IPS DF 6.9 (cell line): ENCODE data around the gene MORN5.

Experiments
- DNase-seq: peaks from one replicate; pipeline ENCODE4 v3.0.0-alpha.2; 2013; ENCODE audit warnings: low read depth, low spot score
- H3K27ac ChIP-seq: one replicate; pipeline ENCODE4 v1.5.1; 2013; ENCODE audit warnings: low read length, control low read depth
- H3K27me3 ChIP-seq: 2 replicates; pipeline ENCODE4 v1.6.1; 2013; ENCODE audit warnings: mild to moderate bottlenecking, low read length; ENCODE audit not compliant: control insufficient read depth, insufficient read depth
- H3K36me3 ChIP-seq: 2 replicates; pipeline ENCODE4 v1.6.1; 2013; ENCODE audit warnings: low read length; ENCODE audit not compliant: control insufficient read depth, insufficient read depth
- H3K4me1 ChIP-seq: 2 replicates; pipeline ENCODE4 v1.6.1; 2013; ENCODE audit warnings: low read length; ENCODE audit not compliant: control insufficient read depth, insufficient read depth
- H3K4me3 ChIP-seq: 2 replicates; pipeline ENCODE4 v1.5.1; 2013; ENCODE audit warnings: mild to moderate bottlenecking, low read length
- H3K9me3 ChIP-seq: 2 replicates; pipeline ENCODE4 v1.6.1; 2013; ENCODE audit warnings: low read length, inconsistent platforms; ENCODE audit not compliant: control insufficient read depth, insufficient read depth
- WGBS: extraction: QIAGEN DNeasy Blood & Tissue Kit; methylation state at CpG from one replicate; pipeline ENCODE4 v1.1.7; 2013; ENCODE audit warnings: mixed read lengths, missing lambda C conversion rate; ENCODE audit not compliant: insufficient read length, insufficient coverage; 5-methylcytosine and 5-hydroxymethylcytosine counted together

MORN5 gene

DNA sequence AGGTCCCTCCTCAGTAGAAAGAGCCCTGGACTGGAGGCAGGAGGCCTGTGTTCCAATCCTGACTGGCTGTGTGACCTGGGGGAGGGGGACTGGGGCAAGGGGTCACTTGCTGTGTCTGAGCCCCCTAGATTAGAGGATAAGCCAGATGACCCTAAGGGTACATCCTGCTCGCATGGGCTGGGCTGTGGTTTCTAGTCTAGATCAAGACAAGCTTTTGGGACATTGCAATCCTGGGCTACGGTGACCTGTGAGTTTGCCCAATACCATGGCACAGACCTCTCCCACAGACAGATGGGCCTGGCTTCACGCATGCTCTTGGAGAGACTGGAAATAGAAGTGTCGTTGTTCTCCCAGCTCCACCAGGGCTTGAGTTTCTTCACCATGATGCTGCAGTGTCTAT is 27.2 kb upstream of the MORN5 start:
- no peak for DNase-seq
- Histone ChIP-seq H3K27ac (no peak overlapping the region), H3K4me1 (peaks cover 17% of the 10 kb centered on the region), H3K4me3 (no peak overlapping the region), H3K9me3 (no peaks in the 10 kb centered on the region), H3K27me3 (no peaks in the 10 kb centered on the region; the same call in 1 of the 2 replicates), H3K36me3 (no peaks in the 10 kb centered on the region)
- no CpG with 5 or more reads among the region's 4 CpGs for WGBS

DNA sequence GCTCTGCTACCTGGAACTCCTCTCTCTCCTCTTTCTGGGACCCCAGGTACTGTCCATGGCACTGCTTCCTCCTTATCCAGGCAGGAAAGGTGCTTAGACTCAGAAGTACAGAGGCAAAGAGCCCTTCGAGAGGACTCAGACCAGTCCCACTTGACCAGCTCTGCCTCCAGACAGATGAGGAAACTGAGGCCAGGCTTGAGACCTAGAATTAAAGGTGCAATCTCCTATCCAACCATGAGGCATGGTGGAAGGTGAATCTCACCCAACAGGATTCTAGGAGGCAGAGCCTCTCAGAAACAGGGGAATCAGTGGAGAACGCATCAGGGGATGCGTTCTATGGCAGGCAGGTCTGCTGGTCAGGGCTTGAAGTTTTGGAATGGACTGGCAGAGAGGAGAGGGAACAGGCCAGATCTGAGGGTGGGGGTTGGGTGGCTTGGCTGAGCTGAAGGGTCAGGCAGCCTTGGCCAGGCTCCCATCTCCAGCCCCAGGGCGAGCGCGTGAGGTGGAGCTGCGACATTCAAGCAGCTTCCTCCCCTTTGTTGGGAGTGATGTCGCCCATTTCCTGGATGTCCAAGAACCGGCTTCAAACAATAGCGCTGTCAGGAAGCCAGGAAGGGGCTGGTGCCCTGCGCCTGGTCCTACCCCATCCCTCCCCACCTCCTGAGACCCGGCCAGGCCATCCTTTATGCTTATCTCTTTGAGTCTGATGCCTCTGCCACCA is 26.3 kb upstream of the MORN5 start:
- Histone ChIP-seq H3K27ac (no peak overlapping the region), H3K4me3 (no peak overlapping the region), H3K27me3 (no peaks in the 10 kb centered on the region; the same call in 1 of the 2 replicates), H3K9me3 (no peaks in the 10 kb centered on the region), H3K36me3 (no peaks in the 10 kb centered on the region), H3K4me1 (peaks cover 17% of the 10 kb centered on the region)
- DNase-seq: no peak
- no CpG with 5 or more reads among the region's 12 CpGs for WGBS

DNA sequence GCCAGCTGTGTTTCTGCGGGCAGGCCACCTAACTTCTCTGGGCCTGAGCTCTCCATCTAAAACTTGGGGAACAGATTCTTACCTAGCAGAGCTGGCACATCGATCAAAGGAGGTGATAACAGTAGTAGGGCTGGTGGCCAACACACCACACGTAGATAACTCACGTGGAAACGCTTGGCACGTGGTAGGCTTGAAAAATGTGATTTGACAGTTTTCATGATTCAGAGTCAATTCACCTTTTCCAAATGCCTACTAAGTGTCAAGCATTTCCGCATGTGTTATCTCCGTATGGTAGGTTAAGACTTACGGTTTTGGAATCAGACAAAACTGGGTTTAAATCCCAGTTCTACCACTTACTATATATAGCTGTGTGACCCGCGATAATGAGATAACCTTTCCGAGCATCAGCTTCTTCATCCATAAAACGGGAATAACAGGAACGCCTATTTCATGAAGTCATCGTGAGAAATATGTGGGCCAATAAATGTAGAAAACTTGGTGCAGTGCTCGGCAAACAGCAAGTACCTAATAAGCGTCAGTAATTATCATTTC is 25.6 kb upstream of the MORN5 start:
- Histone ChIP-seq H3K9me3 (no peaks in the 10 kb centered on the region), H3K4me1 (peaks cover 17% of the 10 kb centered on the region), H3K4me3 (no peak overlapping the region), H3K27ac (no peak overlapping the region), H3K27me3 (no peaks in the 10 kb centered on the region; the same call in 1 of the 2 replicates), H3K36me3 (no peaks in the 10 kb centered on the region)
- no CpG with 5 or more reads among the region's 17 CpGs for WGBS
- no peak for DNase-seq

DNA sequence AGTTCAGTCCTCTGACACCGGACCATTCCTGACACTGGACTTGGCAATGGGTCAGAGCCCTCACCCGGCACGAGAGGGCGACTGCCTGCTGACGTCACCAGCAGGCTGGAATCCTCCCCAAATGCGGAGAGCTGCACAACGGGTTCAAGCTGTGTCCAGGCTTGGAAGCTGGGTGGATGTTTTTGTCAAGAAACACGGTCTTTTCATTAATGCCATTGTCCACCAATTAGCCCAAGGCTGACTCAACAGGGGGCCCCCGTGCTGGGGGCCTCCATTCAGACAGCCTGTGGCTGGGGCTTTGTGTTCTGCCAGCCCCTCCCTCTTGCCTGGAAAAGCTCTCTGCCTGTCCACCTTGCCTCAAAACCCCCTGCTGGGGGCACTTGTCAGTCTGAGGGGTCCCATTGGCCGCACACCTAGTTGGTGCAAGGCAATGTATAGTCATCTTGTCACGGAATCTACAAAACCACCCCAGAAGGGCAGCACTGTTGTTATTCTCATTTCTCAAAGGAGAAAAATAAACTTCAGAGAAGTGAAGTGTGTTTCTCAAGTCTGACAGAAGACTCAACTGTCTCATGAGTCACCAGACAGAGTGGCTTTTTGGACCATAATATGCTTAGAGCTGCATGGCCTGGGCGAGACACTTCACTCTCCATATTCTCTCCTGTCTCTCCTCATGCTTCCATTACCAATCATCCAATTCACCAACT is 24.7 kb upstream of the MORN5 start:
- no peaks in the 10 kb centered on the region for H3K36me3 ChIP-seq
- no peak overlapping the region for H3K27ac ChIP-seq
- peaks cover 17% of the 10 kb centered on the region for H3K4me1 ChIP-seq
- WGBS: no CpG with 5 or more reads among the region's 12 CpGs
- H3K9me3 ChIP-seq: no peaks in the 10 kb centered on the region
- no peaks in the 10 kb centered on the region; the same call in 1 of the 2 replicates for H3K27me3 ChIP-seq
- no peak for DNase-seq
- H3K4me3 ChIP-seq: no peak overlapping the region

DNA sequence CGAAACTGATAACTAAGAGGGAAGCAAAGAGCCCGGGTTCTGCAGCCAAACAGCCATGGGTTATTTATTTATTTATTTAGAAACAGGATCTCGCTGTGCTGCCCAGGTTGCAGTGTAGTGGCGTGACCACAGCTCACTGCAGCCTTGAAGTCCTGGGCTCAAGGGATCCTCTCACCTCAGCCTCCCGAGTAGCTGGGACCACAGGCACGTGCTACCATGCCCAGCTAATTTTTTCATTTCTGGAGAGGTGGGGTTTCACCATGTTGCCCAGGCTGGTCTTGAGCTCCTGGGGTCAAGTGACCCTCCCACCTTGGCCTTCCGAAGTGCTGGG is 24.2 kb upstream of the MORN5 start:
- H3K4me3 ChIP-seq: no peak overlapping the region
- DNase-seq: no peak
- H3K27ac ChIP-seq: no peak overlapping the region
- no peaks in the 10 kb centered on the region; the same call in 1 of the 2 replicates for H3K27me3 ChIP-seq
- WGBS: no CpG with 5 or more reads among the region's 7 CpGs
- no peaks in the 10 kb centered on the region for H3K36me3 ChIP-seq
- peaks cover 17% of the 10 kb centered on the region for H3K4me1 ChIP-seq
- H3K9me3 ChIP-seq: no peaks in the 10 kb centered on the region

DNA sequence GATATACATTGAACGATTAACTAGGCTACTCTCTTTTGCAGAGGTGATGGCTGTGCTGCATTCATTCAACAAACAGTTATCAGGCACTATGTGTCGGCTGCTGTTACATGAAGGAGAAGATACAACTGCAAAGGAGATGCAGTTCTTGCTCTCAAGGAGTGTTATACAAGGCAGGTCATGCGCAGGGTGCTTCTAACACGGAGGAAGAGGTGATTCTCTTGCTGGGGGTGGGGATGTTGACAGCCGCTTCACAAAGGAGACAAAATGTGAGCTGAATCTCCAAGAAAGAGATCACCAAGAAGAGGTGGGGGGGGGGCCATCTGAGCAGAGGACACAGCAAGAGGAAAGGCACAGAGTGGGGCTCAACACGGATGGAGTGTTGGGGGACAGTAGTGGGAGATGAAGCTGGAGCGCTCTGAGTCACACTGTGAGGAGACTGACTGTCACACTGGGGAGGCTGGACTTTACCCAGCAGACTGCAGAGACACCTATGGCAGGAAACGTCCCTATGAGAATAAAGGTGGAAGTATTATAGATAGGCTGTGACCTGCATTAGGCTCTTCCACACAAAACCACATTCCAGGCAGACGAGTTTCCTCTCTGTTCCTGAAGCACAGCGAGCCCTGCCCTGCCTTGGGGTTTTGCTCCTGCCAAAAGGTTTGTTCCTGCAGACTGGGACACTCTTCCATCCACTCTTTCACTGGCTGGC is 21.0 kb upstream of the MORN5 start:
- WGBS: no CpG with 5 or more reads among the region's 10 CpGs
- no peaks in the 10 kb centered on the region; the same call in 1 of the 2 replicates for H3K36me3 ChIP-seq
- H3K4me3 ChIP-seq: no peak overlapping the region

DNA sequence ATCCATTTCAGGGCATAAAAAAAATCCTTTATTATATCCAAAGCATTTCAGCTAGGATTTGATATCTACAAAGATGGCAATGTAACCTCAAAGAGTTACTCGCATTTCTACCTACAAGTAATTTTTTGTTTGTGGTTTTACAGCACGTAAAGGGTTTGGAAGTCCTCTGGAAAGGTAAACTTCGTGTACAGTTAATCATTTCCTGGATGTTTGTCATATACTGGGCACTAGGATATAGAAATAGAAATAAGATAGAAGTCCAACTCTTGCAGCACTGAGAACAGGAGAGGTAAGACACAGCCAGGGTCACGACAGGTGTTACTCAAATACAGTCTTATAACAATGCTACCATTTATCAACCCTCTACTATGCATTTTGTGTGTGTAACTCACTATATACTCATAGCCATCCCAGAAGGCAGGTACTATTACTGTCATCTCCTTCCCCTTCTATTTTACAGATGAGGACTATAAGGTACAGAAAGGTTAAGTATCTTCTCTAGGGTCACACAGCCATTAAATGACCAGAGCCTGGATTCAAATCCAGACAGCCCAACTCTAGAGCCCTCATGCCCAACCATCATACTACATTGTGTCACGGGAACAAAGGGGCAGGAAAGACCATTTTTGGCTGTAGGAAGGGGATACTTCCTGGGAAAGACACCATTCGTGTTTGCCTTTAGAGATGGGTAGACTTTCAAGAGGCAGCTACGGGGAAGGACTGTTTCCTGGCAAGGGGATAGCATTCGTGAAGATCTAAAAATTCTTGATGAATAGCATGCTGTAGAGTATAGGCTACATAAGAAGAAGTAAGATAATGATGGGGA is 19.1 kb upstream of the MORN5 start:
- no CpG with 5 or more reads among the region's 8 CpGs for WGBS
- Histone ChIP-seq H3K4me3 (no peak overlapping the region), H3K9me3 (no peaks in the 10 kb centered on the region), H3K36me3 (peaks cover 3% of the 10 kb centered on the region; the same call in 1 of the 2 replicates), H3K27me3 (no peaks in the 10 kb centered on the region), H3K27ac (no peak overlapping the region), H3K4me1 (no peaks in the 10 kb centered on the region)
- no peak for DNase-seq

More for the DNA sequence above, 21.0 kb upstream of the MORN5 start:
- no peak for DNase-seq
- H3K27ac ChIP-seq: no peak overlapping the region
- no peaks in the 10 kb centered on the region for H3K9me3 ChIP-seq
- H3K27me3 ChIP-seq: no peaks in the 10 kb centered on the region
- peaks cover 6% of the 10 kb centered on the region for H3K4me1 ChIP-seq

DNA sequence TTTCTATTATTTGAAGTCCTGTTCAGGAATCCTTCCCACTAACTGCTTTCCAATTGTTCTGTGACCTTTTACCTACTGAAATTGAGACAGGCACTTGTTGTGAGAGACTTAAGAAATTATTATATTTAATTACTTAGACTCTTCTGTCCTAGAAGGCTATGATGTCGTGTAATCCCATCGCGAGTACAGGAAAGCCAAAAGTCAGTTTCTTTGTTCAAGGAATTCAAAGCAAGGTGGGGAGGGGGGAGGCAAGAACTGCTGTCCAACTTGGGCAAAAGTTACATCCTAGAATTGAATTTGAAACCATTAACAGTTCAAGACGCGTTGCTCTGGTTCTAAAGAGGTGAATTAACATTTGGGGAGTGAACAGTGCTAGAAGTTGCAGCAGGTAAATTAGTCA is 18.0 kb upstream of the MORN5 start:
- no CpG with 5 or more reads among the region's 5 CpGs for WGBS
- no peaks in the 10 kb centered on the region for H3K9me3 ChIP-seq
- peaks cover 3% of the 10 kb centered on the region; the same call in 1 of the 2 replicates for H3K36me3 ChIP-seq
- H3K4me3 ChIP-seq: no peak overlapping the region
- DNase-seq: no peak
- no peak overlapping the region for H3K27ac ChIP-seq
- no peaks in the 10 kb centered on the region for H3K27me3 ChIP-seq
- H3K4me1 ChIP-seq: no peaks in the 10 kb centered on the region

DNA sequence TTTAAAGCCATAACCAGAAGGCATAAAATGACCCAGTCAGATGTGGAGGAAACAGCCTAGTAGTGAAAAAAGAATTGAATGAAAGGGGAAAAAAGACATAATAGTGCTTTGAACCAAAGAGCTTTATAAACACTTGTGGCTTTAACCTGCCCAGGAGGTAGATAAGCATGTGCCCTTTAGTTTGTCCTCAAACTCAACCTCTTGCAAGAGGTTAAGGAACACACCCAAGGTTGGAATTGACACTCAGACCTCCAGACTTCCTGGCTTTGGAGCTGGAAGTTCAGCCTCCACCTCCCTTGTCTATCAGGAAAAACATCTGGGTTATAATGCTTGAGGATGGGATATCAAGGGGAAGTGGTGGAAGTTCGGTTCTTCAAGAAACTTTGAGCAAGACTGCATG is 16.4 kb upstream of the MORN5 start:
- Histone ChIP-seq H3K9me3 (no peaks in the 10 kb centered on the region), H3K4me1 (no peaks in the 10 kb centered on the region), H3K27me3 (no peaks in the 10 kb centered on the region), H3K27ac (no peak overlapping the region), H3K4me3 (no peak overlapping the region), H3K36me3 (peaks cover 3% of the 10 kb centered on the region; the same call in 1 of the 2 replicates)
- no peak for DNase-seq
- no CpG with 5 or more reads among the region's 1 CpG for WGBS
